Mammary epithelial cell (primary cell): Measurements from ENCODE around the gene BMX.

Experiments used
- EZH2 ChIP-seq: IDR thresholded peaks from 2 replicates; pipeline ENCODE4 v1.6.1; 2012; ENCODE audit warnings: low read length, inconsistent platforms, borderline replicate concordance
- TF ChIP-seq, protein P1 (sequence below), 2 donors: IDR thresholded peaks in 1 of 2; conservative IDR thresholded peaks in 1 of 2; 2 replicates each; pipeline ENCODE4 v1.5.1; 2011 to 2012; ENCODE audit warnings: inconsistent platforms in 2 of 2, low read length in 2 of 2, mild to moderate bottlenecking in 2 of 2, control low read depth in 1 of 2, low read depth in 1 of 2; ENCODE audit not compliant: insufficient read depth in 1 of 2; ENCODE audit errors: extremely low read depth in 1 of 2

DNA sequence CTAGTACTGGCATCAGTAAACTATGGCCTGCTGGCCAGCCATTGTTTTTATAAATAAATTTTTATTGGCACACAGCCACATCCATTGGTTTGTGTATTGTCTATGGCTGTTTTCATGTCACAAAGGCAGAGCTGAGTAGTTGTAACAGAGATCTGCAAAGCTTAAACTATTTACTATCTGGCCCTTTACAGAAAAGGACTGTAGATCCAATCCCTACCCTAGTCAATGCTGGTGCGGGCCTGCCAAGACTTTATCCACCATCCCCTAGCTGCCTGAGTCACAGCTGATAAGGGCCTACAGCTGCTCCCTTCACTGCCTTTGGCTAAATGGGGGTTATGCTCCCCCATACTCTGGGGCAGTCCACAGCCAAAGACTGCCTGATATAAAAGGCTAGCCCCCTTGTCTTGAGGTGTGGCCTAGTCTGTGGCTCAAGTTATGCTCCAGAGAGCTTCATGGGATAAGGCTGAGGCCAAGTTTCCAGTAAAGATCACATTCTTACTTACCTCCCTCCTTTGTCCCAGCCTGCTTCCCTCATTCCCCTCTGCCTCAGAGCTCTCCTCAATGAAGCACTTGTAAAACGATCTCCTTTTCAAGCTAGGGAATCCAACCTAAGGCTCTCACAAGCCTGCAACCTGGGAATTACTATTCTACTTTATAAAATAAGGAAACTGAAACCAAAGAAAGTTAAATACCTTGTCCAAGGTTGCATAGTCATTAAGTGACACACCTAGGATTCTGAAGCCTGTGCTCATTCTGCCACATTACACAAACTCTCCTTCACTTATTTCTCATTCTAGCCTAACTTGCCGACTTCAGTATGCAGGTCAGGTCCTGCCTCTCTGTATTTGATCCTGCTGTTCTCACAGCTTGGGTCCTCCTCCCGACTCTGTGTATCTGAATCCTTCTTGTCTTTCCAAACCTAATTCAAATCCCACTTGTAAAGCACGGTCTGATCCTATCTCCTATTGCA is 79.5 kb downstream of the BMX start:
- TF ChIP-seq, protein P1, sequence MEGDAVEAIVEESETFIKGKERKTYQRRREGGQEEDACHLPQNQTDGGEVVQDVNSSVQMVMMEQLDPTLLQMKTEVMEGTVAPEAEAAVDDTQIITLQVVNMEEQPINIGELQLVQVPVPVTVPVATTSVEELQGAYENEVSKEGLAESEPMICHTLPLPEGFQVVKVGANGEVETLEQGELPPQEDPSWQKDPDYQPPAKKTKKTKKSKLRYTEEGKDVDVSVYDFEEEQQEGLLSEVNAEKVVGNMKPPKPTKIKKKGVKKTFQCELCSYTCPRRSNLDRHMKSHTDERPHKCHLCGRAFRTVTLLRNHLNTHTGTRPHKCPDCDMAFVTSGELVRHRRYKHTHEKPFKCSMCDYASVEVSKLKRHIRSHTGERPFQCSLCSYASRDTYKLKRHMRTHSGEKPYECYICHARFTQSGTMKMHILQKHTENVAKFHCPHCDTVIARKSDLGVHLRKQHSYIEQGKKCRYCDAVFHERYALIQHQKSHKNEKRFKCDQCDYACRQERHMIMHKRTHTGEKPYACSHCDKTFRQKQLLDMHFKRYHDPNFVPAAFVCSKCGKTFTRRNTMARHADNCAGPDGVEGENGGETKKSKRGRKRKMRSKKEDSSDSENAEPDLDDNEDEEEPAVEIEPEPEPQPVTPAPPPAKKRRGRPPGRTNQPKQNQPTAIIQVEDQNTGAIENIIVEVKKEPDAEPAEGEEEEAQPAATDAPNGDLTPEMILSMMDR (conservative IDR thresholded peaks at IDR 0.05 in 1 of 2, IDR thresholded peaks at IDR 0.05 in 1 of 2; ENCODE audit: extremely low read depth in 1 of 2, insufficient read depth in 1 of 2, low read depth in 1 of 2, low read length in 2 of 2) = no peak
- TF ChIP-seq EZH2 = no peak
